HG03565 (cell line): ENCODE data around the gene EGR4.

Source experiments
- ATAC-seq: cut with Tn5 transposase; IDR thresholded peaks from one replicate; pipeline ENCODE4 v1.9.1; 2021; ENCODE audit warnings: mild to moderate bottlenecking, moderate library complexity; ENCODE audit not compliant: unreplicated experiment

EGR4 gene

DNA sequence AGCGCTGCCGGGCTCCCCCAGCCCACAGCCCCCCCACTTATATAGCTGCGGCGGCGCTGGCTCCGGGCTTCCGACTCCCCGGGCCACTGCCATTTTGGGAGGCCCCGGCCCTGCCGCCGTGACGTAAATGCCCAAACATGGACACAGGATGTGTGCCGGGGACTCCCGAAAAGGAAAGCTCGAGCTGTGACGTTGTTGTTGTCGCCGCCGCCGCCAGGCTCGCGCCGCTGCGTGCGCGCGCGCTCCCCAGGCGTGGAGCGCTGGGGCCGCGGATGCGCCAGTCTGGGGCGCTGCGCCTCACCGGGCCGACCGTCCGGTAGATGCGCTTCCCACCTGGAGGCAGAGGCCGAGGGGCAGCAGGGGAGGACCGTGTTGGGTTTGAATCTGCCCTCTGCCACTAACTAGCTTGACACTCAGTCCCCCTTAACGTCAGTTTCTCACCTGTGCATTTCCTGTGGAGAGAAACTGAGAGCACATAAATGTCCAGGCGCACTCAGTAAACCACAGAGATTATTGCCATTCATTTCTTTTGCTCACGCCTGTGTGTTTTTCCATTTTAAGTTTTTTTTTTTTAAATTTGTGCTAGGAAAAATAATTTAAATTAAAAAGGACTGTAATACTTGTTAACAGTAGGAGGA is at the start of gene EGR4:
Gene EGR4, minus strand, starts transcription at position 15 of the 638 bp plus-strand sequence. CDS start 231 bp downstream, outside the sequence.
- peak; percentile 89 for ATAC-seq

GRCh38 chr2:73341039-73341438 is 47.7 kb upstream of the EGR4 start:
- ATAC-seq, result no peak

DNA sequence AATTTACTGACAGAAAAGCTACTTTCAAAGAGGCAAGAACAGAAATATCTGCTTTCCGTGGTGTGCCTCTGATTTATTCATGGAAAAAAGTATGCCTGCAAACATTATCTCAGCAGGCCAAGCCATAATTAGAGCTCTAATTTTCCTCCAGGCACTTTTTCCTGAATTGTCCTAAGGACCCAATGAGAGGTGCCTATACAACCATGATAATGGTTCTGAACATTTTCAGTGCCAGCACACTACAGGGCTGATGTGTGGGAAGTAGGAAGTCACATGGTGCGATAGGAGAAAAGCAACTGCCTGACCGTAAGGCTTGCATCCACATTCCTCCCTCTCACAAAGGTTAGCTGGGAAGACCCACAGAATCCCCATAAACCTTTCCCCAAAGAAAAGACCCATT is 45.9 kb upstream of the EGR4 start:
- ATAC-seq, result no peak

- ATAC-seq, result no peak
Observed at GRCh38 chr2:73337828-73338227, 44.5 kb upstream of the EGR4 start.

- ATAC-seq, result no peak
Observed at GRCh38 chr2:73334620-73335019, 41.3 kb upstream of the EGR4 start.

DNA sequence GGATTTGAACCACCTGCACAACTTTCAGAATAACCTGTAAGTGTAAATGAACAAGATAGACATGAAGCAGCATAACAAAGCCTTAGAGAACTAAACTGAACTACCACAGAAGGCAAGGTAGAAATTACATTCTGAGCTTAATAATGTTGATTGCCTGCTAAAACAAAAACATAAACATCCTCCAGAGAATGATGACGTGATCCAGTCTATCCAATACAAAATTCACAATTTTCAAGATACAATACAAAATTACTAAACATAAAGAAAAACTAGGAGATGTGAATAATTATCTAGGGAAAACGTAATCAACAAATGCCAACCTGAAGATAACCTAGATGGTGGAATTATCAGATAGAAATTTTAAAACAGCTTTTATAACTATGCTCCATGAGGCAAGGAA is 40.7 kb upstream of the EGR4 start:
- ATAC-seq, result no peak

DNA sequence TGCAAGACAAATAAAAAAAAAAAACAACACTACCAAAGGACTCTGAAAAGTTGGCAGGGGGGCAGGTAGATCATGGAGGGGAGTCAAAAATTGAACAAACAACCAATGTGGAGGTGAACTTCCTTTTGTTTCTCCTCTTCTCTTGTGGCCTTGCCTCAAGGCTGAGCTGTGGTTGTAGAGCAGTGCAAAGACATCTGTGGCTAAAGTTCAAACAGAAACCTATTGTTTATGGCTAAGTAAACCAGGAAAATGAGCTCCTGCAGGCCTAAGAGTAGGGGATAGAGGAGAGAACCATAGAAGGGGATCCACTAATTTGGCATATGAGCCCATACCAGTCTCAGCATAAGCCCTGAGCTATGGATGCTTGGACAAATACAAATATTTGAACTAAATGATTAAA is 40.2 kb upstream of the EGR4 start:
- no peak for ATAC-seq

DNA sequence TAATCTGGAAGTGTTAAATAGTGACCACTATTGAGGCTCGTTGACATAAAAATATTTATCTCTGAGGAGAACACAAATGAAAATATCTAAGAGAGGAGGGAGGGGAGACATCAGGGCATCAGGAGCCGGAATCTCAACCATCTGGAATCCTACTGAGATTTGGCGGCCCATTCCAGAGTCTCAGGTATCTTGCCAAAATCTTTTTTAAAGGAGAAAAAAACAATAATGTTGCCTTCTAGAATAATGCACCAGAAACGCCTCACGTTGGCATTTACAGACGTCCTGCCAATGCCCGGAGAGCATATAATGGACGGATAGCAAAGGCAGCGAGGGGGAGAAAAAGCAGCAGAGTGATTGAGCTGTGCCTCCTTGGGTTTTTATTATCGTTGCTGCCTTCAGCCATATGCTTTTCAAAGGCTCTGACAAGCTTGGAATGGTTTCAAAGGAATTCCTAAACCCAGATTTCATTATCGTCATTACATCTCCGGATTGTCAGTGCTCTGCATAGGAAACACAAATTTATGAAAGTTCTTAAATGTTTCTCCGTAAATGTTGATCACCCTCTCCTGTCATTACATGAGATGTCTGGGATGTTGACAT is 30.9 kb upstream of the EGR4 start:
- ATAC-seq, result no peak

- no peak for ATAC-seq
Observed at GRCh38 chr2:73323551-73323950, 30.2 kb upstream of the EGR4 start.

DNA sequence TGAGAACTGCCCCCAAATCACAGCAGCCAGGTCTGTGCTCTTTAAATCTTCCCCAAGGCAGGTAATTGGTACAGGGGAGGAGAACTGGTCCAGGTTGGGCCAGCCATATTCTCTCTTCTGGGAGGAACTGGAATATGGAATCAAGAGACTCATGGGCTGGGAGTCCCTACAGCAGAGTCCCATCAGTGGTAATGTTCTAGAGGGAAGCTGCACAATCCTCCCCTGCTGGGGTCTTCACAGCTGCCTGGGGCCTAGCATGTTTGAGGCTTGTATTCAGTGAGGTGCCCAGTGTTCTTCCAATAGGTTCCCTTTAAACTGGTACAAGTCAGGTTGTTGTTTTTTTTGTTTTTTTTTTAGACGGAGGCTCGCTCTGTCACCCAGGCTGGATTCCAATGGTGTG is 21.1 kb upstream of the EGR4 start:
- no peak for ATAC-seq

GRCh38 chr2:73307720-73308119 is 14.4 kb upstream of the EGR4 start:
- ATAC-seq, result no peak

DNA sequence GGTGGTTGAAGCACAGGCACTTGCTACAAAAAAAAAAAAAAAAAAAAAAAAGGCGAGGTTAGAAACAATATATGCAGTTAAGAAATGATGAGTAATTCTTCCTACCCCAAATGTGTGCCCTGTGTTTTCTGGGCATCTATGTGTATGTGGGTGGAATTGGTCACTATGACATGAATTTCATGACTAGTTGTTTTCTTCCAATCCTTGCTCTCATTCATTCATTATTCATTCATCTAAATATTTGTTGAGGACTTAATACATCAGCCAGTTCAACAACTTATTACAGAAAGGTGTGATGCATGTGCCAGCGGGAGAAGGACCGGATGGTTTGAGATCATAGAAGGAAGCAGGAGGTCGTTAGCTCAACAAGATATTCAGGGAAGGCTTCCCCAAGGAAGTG is 8.3 kb upstream of the EGR4 start:
- ATAC-seq, result no peak

DNA sequence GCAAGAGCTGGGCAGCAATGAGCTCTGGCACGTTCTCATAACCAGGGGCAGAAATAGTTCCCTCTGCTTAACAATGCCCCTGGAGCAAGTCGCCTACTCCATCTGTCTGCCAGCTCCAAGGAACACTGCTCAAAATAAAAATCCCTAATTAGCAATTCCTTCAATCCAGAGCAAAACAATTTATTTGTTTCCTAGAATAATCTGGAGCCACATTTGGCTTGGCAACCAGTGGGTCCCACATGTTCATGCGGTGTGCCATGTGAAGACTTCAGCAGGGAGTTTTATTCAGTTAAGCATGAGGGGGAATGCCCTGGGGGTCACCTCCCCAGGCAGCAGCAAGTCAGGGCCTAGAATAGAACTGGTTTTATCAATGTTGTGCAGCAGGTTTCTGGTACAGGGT is 7.6 kb upstream of the EGR4 start:
- ATAC-seq, result no peak

GRCh38 chr2:73297586-73297985 is 4.2 kb upstream of the EGR4 start:
- no peak for ATAC-seq

- ATAC-seq, result no peak
Observed at GRCh38 chr2:73297151-73297559, 3.8 kb upstream of the EGR4 start.

- ATAC-seq, result no peak
Observed at GRCh38 chr2:73295751-73296400, 2.5 kb upstream of the EGR4 start.

- ATAC-seq, result no peak
Observed at GRCh38 chr2:73294239-73294638, 891 bp upstream of the EGR4 start.

- no peak for ATAC-seq
Observed at GRCh38 chr2:73292906-73293533, 328 bp downstream of the EGR4 start.

DNA sequence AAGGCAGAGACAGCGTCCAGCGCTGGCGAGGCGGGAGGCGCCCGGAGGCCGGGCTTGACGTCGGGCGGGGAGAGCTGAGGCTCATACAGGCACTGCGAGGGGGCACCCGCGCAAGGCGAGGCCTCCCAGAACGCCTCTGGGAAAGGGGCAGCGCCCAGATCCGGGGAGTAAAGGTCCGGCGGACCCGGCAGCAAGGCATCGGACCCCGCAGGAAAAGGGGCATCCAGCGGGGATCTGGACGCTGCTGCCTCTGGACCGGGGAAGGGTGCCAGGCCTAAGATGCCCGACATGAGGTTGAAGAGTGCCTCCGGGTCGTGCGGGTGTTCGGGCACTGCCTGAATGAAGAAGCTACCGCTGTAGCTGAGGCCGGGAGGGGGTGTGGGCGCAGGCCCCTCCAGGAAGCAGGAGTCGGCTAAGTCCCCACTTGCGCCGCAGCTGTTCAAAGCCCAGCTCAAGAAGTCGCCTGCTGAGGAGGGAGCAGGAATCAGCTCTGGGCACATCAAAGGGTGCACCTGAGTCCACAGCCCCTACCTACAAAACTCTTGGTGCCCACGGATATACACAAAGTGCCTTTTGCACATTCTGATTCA is 937 bp downstream of the EGR4 start:
- no peak for ATAC-seq

GRCh38 chr2:73291461-73292315 is 1.7 kb downstream of the EGR4 start:
- no peak for ATAC-seq

GRCh38 chr2:73291093-73291460 is 2.3 kb downstream of the EGR4 start:
- no peak for ATAC-seq
